Measurements from ENCODE around the gene RER1.
A peak's percentile ranks its signal among the peaks of the same experiment; 100 is the strongest.

RER1 gene

DNA sequence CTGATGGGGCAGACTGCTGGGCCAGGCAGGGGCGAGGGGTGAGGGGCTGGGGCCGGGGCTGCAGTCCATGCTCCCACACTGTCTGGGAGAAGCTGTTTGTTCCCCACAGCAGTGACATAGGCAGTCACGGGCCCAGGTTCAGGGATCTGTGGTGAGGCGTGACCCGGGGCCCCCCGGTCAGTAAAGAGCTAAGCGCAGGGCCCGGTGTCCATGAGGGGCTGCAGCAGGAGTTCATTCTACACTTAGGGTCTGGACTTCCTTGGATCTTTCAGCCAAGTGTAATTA, 16.3 kb downstream of the RER1 start:
- H3K4me1 ChIP-seq (ENCODE audit: insufficient read depth, low read length) = peaks cover 6% of the 10 kb centered on the region
- no peak overlapping the region for H3K9ac ChIP-seq (ENCODE audit: low read length)
- H3K4me3 ChIP-seq (ENCODE audit: low read depth in 1 of 2, low read length in 2 of 2) = no peak overlapping the region
- H3K27me3 ChIP-seq (ENCODE audit: control insufficient read depth in 1 of 2, insufficient read depth in 2 of 2, low read length in 2 of 2) = no peaks in the 10 kb centered on the region
- peaks cover 46% of the 10 kb centered on the region for H3K36me3 ChIP-seq (ENCODE audit: insufficient read depth, low read length)
- H3K27ac ChIP-seq (ENCODE audit: low read depth, low read length) = no peak overlapping the region
- no peaks in the 10 kb centered on the region for H3K9me3 ChIP-seq (ENCODE audit: low read length)

DNA sequence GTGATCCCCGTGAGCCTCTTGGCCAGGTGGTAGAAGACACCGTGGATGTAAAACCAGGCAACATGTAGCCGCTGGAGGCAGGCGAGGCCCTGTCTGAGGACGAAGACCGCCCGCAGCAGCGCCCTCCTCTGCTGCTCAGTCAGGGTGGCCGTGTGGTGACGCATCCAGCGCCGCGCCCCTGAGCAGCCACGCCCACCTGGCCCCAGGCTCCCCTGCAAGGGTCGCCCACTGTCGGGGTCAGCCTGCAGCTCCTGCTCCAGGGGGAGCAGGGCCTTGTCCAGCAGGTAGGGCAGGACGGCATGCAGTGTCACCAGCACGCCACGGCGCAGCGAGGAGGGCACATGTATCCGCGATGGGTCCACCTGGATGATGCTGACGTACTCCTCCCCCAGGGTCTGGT, 16.8 kb downstream of the RER1 start:
- Histone ChIP-seq H3K4me1 (ENCODE audit: insufficient read depth, low read length) (peaks cover 10% of the 10 kb centered on the region), H3K9me3 (ENCODE audit: low read length) (no peaks in the 10 kb centered on the region), H3K9ac (ENCODE audit: low read length) (no peak overlapping the region), H3K27me3 (ENCODE audit: control insufficient read depth in 1 of 2, insufficient read depth in 2 of 2, low read length in 2 of 2) (no peaks in the 10 kb centered on the region), H3K4me3 (ENCODE audit: low read depth in 1 of 2, low read length in 2 of 2) (no peak overlapping the region), H3K36me3 (ENCODE audit: insufficient read depth, low read length) (peaks cover 40% of the 10 kb centered on the region), H3K27ac (ENCODE audit: low read depth, low read length) (no peak overlapping the region)

DNA sequence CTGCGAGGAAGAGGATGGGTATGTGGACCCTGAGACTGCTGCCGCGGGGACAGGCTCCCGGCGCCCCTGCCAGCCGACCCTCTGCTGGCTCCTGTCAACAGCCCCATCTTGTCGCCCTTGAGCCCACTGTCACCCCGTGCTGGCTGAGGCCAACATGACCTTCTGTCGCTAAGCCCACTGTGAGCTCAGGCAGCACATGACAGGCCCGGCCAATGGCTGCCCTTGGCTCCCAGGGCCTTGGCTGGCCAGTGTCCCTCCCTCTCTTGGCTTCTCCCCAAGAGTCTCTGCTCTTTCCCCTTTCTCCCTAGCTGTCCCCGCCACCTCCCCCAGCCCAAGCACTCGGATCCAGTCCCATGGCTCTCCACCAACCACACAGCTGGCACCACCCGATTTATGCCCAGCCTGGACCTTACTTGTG, 17.2 kb downstream of the RER1 start:
- Histone ChIP-seq H3K9me3 (ENCODE audit: low read length) (no peaks in the 10 kb centered on the region), H3K4me3 (ENCODE audit: low read depth in 1 of 2, low read length in 2 of 2) (no peak overlapping the region), H3K27me3 (ENCODE audit: control insufficient read depth in 1 of 2, insufficient read depth in 2 of 2, low read length in 2 of 2) (no peaks in the 10 kb centered on the region), H3K36me3 (ENCODE audit: insufficient read depth, low read length) (peaks cover 36% of the 10 kb centered on the region), H3K27ac (ENCODE audit: low read depth, low read length) (no peak overlapping the region), H3K9ac (ENCODE audit: low read length) (no peak overlapping the region), H3K4me1 (ENCODE audit: insufficient read depth, low read length) (peaks cover 14% of the 10 kb centered on the region)

DNA sequence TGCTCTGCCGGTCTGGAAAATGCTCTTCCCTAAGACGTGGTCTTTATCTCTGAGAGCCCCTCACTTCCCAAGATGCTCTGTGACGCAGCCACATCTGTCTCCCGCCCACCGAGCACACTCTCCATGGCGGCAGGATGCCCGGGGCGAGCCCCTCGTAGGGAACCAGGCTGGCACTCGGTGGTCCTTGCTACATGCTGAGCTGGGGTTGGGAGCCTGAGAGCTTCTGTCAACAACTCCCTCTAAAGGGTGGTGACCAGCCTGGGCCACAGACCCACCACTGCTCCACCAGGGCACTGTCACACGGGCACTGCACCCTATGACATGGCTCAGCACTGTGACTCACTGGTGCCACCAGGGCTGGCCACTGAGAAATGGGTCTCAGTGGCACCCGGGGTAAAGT, 18.1 kb downstream of the RER1 start:
- H3K9me3 ChIP-seq (ENCODE audit: low read length) = no peaks in the 10 kb centered on the region
- no peaks in the 10 kb centered on the region for H3K27me3 ChIP-seq (ENCODE audit: control insufficient read depth in 1 of 2, insufficient read depth in 2 of 2, low read length in 2 of 2)
- H3K36me3 ChIP-seq (ENCODE audit: insufficient read depth, low read length) = peaks cover 28% of the 10 kb centered on the region
- H3K27ac ChIP-seq (ENCODE audit: low read depth, low read length) = no peak overlapping the region
- H3K4me1 ChIP-seq (ENCODE audit: insufficient read depth, low read length) = peaks cover 23% of the 10 kb centered on the region
- no peak overlapping the region for H3K9ac ChIP-seq (ENCODE audit: low read length)
- H3K4me3 ChIP-seq (ENCODE audit: low read depth in 1 of 2, low read length in 2 of 2) = no peak overlapping the region

DNA sequence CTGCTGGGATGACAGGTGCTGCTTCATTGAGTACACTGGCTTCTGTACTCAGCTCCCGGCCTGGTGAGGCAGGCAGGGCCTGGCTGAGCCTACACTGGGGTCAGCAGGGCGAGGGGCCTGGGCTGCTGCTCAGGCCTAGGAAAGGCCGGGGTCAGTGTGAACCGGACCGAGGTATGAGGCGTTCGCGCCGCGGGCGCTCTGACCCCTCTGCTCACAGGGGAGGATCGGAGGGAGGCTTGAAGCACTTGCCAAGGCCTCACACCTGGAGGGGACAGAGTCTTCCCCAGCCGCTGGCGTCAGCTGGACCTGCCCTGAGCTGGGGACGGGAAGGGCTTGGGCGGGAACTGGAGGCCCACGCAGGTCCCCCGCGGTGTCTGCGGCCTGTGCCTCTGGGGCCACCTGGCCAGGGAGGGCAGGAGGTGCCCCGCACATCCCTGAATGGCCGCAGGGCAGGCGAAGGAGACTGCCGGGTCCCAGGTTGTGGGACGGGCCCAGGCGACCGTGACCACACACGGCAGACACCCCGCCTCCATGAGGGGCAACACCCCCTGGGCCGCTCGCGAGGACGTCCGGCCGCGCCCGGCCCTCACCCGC, 20.3 kb downstream of the RER1 start:
- Histone ChIP-seq H3K9ac (ENCODE audit: low read length) (peak overlapping the region; percentile 53), H3K27ac (ENCODE audit: low read depth, low read length) (peak overlapping the region; percentile 73), H3K4me3 (ENCODE audit: low read depth in 1 of 2, low read length in 2 of 2) (peak overlapping the region; percentile 51 to 70), H3K27me3 (ENCODE audit: control insufficient read depth in 1 of 2, insufficient read depth in 2 of 2, low read length in 2 of 2) (peaks cover 0 to 13% of the 10 kb centered on the region in 2 donors), H3K36me3 (ENCODE audit: insufficient read depth, low read length) (peaks cover 8% of the 10 kb centered on the region), H3K4me1 (ENCODE audit: insufficient read depth, low read length) (peaks cover 23% of the 10 kb centered on the region), H3K9me3 (ENCODE audit: low read length) (no peaks in the 10 kb centered on the region)

DNA sequence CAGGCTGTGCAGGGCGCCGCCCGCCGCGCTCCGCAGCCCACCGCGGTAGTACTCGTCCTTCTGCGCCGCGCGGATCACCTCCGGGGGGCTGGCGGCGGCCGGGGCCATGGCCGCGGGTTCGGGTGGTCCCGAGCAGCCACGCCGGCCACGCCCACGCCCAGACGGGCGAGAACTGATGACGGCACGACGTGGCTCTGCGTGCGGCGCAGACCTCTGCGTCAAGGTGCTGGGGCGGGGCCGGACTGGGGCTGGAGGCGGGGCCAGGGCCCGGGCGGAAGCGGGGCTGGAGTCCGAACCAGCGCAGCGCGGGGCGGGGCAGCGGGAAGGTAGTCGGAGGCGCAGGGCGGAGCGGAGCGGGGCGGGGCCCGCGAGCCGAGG, 20.7 kb downstream of the RER1 start, which contains the start of gene PEX10:
PEX10 (minus strand) TSS at position 170 of the 378 bp plus-strand sequence; CDS start at position 108, 62 bp downstream.
- Histone ChIP-seq H3K4me1 (ENCODE audit: insufficient read depth, low read length) (peaks cover 23% of the 10 kb centered on the region), H3K9me3 (ENCODE audit: low read length) (no peaks in the 10 kb centered on the region), H3K36me3 (ENCODE audit: insufficient read depth, low read length) (peaks cover 3% of the 10 kb centered on the region), H3K9ac (ENCODE audit: low read length) (peak within 1 kb of the TSS; percentile 53), H3K4me3 (ENCODE audit: low read depth in 1 of 2, low read length in 2 of 2) (peak within 1 kb of the TSS; percentile 51 to 70), H3K27ac (ENCODE audit: low read depth, low read length) (peak within 1 kb of the TSS; percentile 73), H3K27me3 (ENCODE audit: control insufficient read depth in 1 of 2, insufficient read depth in 2 of 2, low read length in 2 of 2) (peaks cover 0 to 18% of the 10 kb centered on the region in 2 donors)

DNA sequence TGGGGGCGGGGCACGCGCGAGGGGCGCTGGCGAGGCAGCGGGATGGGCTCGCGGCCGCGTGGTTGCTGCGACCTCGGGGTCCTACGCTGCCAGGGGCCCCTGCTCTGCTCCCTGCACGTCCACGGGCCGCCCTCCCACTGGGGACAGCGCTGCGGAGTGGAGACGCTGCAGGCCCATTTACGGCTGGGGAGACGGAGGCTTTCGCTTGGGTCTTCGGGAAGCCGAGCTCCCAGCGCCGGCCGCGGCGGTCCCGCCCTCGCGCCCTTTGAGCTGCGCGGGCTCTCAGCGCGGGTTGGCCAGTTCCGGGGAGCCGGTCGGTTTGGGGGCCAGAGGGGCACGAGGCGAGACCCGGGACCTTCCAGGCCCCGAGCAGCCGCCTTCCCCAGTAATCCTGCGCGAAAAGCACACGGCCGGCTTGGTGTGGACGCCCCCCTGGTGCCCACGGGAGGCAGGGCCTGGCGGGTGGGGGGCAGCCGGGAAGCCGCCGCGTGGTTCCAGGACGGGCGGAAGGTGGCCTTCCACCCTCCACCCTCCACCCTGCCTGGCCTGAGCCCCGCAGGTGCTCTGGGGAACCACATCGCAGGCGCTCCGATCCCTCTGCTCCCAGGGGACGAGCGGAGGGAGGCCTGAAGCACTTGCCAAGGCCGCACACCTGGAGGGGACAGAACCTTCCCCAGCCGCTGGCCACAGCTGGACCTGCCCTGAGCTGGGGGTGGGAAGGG, 21.3 kb downstream of the RER1 start:
- H3K27ac ChIP-seq (ENCODE audit: low read depth, low read length) = peak overlapping the region; percentile 62
- H3K27me3 ChIP-seq (ENCODE audit: control insufficient read depth in 1 of 2, insufficient read depth in 2 of 2, low read length in 2 of 2) = peaks cover 0 to 23% of the 10 kb centered on the region in 2 donors
- peak overlapping the region; percentile 51 to 61 for H3K4me3 ChIP-seq (ENCODE audit: low read depth in 1 of 2, low read length in 2 of 2)
- peak overlapping the region; percentile 33 for H3K9ac ChIP-seq (ENCODE audit: low read length)
- no peaks in the 10 kb centered on the region for H3K36me3 ChIP-seq (ENCODE audit: insufficient read depth, low read length)
- H3K4me1 ChIP-seq (ENCODE audit: insufficient read depth, low read length) = peaks cover 23% of the 10 kb centered on the region
- no peaks in the 10 kb centered on the region for H3K9me3 ChIP-seq (ENCODE audit: low read length)

DNA sequence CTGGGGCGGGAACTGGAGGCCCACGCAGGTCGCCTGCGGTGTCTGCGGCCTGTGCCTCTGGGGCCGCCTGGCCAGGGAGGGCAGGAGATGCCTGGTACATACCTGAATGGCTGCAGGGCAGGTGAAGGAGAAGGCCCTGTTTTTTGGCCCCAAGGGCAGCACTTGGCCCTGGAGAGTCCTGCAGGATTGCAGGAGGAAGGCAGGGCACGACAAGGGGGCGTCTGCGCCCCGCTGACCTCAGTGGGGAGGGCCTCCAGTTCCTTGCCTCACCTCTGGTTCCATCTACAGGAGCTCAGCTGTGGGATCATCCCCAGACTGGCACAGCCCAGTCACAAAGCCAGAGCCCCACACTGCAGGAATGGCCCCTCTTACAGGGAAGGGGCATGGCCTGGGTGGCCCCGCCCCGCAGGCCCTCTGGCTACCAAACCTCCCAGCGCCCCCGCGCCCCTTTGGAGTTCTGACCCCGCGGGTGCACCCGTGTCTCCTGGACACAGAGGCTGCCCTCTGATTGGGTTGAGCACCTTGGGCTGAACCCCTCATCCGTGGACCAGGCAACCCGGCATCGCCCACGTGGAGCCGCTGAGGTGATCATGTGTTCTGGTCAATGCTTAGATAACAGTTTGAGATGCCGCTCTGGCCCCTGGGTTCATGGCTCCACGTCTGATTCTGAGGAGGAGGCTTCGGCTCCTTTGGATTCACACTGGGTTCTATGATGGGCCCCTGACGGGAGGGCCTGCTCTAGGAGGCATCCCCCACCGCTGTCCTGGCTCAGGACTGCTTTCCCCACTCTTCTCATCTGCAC, 22.1 kb downstream of the RER1 start:
- Histone ChIP-seq H3K27ac (ENCODE audit: low read depth, low read length) (peak overlapping the region; percentile 62), H3K36me3 (ENCODE audit: insufficient read depth, low read length) (no peaks in the 10 kb centered on the region), H3K4me3 (ENCODE audit: low read depth in 1 of 2, low read length in 2 of 2) (peak overlapping the region; percentile 51 to 61), H3K27me3 (ENCODE audit: control insufficient read depth in 1 of 2, insufficient read depth in 2 of 2, low read length in 2 of 2) (peaks cover 3 to 31% of the 10 kb centered on the region in 2 donors), H3K9ac (ENCODE audit: low read length) (peak overlapping the region; percentile 33), H3K9me3 (ENCODE audit: low read length) (no peaks in the 10 kb centered on the region), H3K4me1 (ENCODE audit: insufficient read depth, low read length) (peaks cover 23% of the 10 kb centered on the region)

DNA sequence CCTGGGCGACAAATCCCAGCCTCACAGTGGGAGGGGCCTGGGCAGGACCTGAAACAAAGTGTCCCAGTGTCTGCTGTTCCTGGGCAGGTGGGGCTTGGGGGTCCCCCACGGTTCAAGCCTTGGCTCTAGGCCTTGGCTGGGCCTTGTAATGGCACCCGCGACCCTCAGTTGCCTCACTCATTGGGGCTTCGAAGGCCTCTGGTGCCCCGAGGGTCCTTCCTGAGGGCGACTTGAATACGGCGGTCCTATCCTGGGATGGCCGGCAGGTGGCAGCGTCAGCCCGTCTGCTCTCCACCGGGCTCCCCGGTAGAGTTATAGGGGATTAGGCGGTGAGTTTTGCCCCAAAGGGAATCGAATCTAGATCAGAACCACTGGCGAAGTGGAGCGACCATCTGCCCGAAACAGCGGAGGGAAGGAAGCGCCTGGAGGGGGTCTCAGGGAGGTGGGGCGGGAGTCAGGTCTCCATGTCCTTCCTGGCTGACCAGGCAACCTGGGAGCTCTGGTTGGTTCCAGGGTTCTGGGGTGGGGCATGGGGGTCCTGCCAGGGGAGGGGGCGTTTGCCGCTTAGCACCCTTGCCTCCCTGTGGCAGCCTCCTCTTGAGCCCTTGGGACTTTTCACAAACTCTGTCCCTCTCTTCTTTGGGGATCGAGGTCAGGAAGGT, 22.8 kb downstream of the RER1 start:
- Histone ChIP-seq H3K9me3 (ENCODE audit: low read length) (no peaks in the 10 kb centered on the region), H3K4me3 (ENCODE audit: low read depth in 1 of 2, low read length in 2 of 2) (peak overlapping the region in 1 of 2 donors; percentile 8), H3K4me1 (ENCODE audit: insufficient read depth, low read length) (peaks cover 23% of the 10 kb centered on the region), H3K27me3 (ENCODE audit: control insufficient read depth in 1 of 2, insufficient read depth in 2 of 2, low read length in 2 of 2) (peaks cover 9 to 38% of the 10 kb centered on the region in 2 donors), H3K27ac (ENCODE audit: low read depth, low read length) (no peak overlapping the region), H3K36me3 (ENCODE audit: insufficient read depth, low read length) (no peaks in the 10 kb centered on the region), H3K9ac (ENCODE audit: low read length) (no peak overlapping the region)

DNA sequence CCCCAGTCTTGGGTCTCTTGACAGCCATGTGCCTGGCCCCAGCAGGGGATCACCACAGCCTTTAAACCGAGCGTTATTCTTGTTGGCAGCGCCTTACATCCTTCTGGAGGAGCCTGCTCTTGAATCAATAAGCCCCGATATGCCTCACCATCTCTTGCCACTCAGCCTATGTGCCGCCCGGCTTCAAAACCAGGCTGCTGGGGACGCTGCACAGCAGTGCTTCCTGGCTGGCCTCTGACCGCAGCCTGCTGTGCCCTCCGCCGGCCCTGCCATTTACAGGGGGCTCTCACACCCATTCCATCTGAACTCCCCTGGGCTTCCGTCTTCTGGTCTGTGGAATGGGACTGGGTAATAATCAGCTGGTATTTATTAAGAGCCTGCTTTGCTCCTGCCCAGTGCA, 23.7 kb downstream of the RER1 start:
- Histone ChIP-seq H3K4me3 (ENCODE audit: low read depth in 1 of 2, low read length in 2 of 2) (no peak overlapping the region), H3K9me3 (ENCODE audit: low read length) (no peaks in the 10 kb centered on the region)

DNA sequence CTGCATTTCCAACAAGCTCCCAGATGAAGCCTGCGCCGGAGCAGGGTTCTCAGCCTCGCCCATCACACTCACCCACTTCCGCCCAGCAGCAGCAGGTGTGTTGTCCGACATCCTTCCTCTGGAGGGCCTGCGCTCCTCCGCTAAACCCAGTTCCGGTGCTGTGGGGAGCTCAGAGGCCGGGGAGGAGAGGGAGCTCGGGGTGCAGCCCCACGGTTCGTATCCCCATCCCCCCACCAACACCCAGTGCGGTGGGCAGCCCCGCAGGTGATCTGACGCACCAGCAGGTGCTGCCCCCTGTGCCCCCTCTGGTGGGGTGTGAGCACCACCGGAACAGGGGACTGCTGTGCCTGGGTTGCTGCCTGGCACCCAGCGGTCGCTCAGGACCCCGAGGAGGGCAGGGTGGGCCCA, 24.2 kb downstream of the RER1 start:
- Histone ChIP-seq H3K4me1 (ENCODE audit: insufficient read depth, low read length) (peaks cover 23% of the 10 kb centered on the region), H3K27ac (ENCODE audit: low read depth, low read length) (no peak overlapping the region), H3K27me3 (ENCODE audit: control insufficient read depth in 1 of 2, insufficient read depth in 2 of 2, low read length in 2 of 2) (peaks cover 9 to 49% of the 10 kb centered on the region in 2 donors), H3K4me3 (ENCODE audit: low read depth in 1 of 2, low read length in 2 of 2) (no peak overlapping the region), H3K36me3 (ENCODE audit: insufficient read depth, low read length) (no peaks in the 10 kb centered on the region), H3K9me3 (ENCODE audit: low read length) (no peaks in the 10 kb centered on the region), H3K9ac (ENCODE audit: low read length) (no peak overlapping the region)

More for the DNA sequence above, 23.7 kb downstream of the RER1 start:
- Histone ChIP-seq H3K36me3 (ENCODE audit: insufficient read depth, low read length) (no peaks in the 10 kb centered on the region), H3K27ac (ENCODE audit: low read depth, low read length) (no peak overlapping the region), H3K27me3 (ENCODE audit: control insufficient read depth in 1 of 2, insufficient read depth in 2 of 2, low read length in 2 of 2) (peaks cover 9 to 47% of the 10 kb centered on the region in 2 donors), H3K4me1 (ENCODE audit: insufficient read depth, low read length) (peaks cover 23% of the 10 kb centered on the region), H3K9ac (ENCODE audit: low read length) (no peak overlapping the region)
